Measurements from ENCODE around the gene NFKB2.
A peak's percentile ranks its signal among the peaks of the same experiment; 100 is the strongest.

Gene NFKB2

GRCh38 chr10:102421757-102422512 is 26.4 kb downstream of the NFKB2 start:
- DNase-seq (ENCODE audit: low spot score in 2 of 2) (no peak), ATAC-seq (peak; percentile 0)
- Mint-ChIP-seq H3K4me3 (peak overlapping the region; percentile 98), H3K9me3 (no peaks in the 10 kb centered on the region), H3K4me1 (peaks cover 47% of the 10 kb centered on the region), H3K36me3 (peaks cover 40% of the 10 kb centered on the region), H3K27ac (peak overlapping the region; percentile 63)

DNA sequence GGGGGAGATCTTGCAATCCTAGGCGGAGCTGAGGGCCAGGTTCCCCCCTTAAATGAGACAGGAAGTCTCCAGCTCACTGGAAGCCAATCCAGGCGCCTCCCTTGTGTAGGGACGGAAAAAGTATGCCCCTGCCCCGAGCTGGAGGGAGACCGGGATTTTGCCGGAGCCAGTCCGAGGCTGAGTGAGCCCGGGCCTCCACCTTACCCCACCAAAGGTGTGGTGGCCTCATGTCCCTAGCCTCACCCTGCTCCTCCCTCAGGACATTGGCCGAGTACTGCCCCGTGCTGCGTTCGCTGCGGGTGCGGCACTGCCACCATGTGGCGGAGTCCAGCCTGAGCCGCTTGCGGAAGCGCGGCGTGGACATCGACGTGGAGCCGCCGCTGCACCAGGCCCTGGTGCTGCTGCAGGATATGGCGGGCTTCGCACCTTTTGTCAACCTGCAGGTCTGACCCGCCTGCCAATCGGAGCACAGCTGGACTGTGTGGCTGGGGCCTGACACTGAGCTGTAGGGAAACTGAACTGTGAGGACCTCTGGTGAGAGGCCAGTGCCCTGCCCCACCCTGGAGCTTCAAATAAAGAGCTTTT is 27.1 kb downstream of the NFKB2 start:
- no peak for DNase-seq (ENCODE audit: low spot score in 2 of 2)
- Mint-ChIP-seq H3K4me1 (peaks cover 54% of the 10 kb centered on the region), H3K27ac (peak overlapping the region; percentile 63), H3K9me3 (no peaks in the 10 kb centered on the region), H3K4me3 (peak overlapping the region; percentile 98), H3K36me3 (peaks cover 40% of the 10 kb centered on the region)
- ATAC-seq: peak; percentile 3

- peaks cover 44% of the 10 kb centered on the region for H3K36me3 Mint-ChIP-seq
- ATAC-seq: no peak
- H3K9me3 Mint-ChIP-seq: no peaks in the 10 kb centered on the region
- H3K4me3 Mint-ChIP-seq: peak overlapping the region; percentile 98
- peak overlapping the region; percentile 34 for H3K27ac Mint-ChIP-seq
- no peak for DNase-seq (ENCODE audit: low spot score in 2 of 2)
- peaks cover 57% of the 10 kb centered on the region for H3K4me1 Mint-ChIP-seq
Observed at GRCh38 chr10:102423372-102423968, 28.0 kb downstream of the NFKB2 start.

DNA sequence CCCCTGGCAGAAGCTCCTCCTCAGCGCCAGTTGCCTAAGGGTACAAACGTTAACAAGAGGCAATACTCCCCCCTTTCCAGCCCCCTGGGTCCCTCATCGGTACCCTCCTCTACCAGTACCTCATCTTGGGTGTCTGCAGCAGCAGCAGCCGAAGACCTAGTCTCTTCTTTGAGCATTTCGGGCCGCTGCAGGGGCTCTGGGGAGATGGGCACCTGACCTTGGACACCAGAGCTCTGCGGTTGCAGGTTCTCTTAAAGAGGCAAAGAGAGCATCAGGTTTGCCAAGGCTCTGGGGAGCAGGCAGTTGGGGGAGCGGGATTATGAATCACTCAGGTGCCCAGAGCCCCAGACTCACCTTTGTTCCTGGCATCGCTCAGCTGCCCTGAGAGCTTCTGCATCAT is 28.6 kb downstream of the NFKB2 start:
- H3K27ac Mint-ChIP-seq: peak overlapping the region; percentile 34
- DNase-seq (ENCODE audit: low spot score in 2 of 2) (no peak), ATAC-seq (no peak)
- H3K4me3 Mint-ChIP-seq: no peak overlapping the region
- no peaks in the 10 kb centered on the region for H3K9me3 Mint-ChIP-seq
- H3K4me1 Mint-ChIP-seq: peaks cover 53% of the 10 kb centered on the region
- H3K36me3 Mint-ChIP-seq: peaks cover 43% of the 10 kb centered on the region

DNA sequence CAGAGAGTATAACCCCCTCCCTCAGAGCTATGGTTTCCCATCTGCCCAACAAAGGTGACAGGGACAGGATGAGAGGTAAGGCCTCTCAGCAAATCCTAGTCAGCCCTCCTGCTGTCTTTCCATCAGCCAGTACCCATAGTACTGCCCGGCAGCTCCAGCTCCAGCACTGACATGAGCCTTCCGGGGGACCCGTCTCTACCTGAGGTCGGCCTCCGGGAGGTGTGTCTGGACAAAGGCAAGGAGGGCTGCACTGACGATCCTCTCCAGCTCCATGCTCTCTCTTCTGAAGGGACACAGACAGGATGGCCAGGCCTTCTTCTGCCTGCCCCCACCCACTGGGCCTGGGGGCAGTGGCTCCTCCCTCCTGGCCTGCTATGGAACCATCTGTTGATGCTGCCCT is 29.4 kb downstream of the NFKB2 start:
- peak overlapping the region; percentile 30 for H3K27ac Mint-ChIP-seq
- DNase-seq (ENCODE audit: low spot score in 2 of 2): no peak
- ATAC-seq: no peak
- peaks cover 42% of the 10 kb centered on the region for H3K36me3 Mint-ChIP-seq
- peaks cover 46% of the 10 kb centered on the region for H3K4me1 Mint-ChIP-seq
- no peak overlapping the region for H3K4me3 Mint-ChIP-seq
- H3K9me3 Mint-ChIP-seq: no peaks in the 10 kb centered on the region

- H3K36me3 Mint-ChIP-seq: peaks cover 37% of the 10 kb centered on the region
- peak overlapping the region; percentile 30 for H3K27ac Mint-ChIP-seq
- ATAC-seq (no peak), DNase-seq (ENCODE audit: low spot score in 2 of 2) (no peak)
- peaks cover 41% of the 10 kb centered on the region for H3K4me1 Mint-ChIP-seq
- H3K4me3 Mint-ChIP-seq: no peak overlapping the region
- H3K9me3 Mint-ChIP-seq: no peaks in the 10 kb centered on the region
Observed at GRCh38 chr10:102425444-102425843, 29.9 kb downstream of the NFKB2 start.

GRCh38 chr10:102426803-102427287 is 31.3 kb downstream of the NFKB2 start:
- Mint-ChIP-seq H3K4me1 (peaks cover 41% of the 10 kb centered on the region), H3K27ac (peak overlapping the region; percentile 30), H3K4me3 (no peak overlapping the region), H3K9me3 (no peaks in the 10 kb centered on the region), H3K36me3 (peaks cover 29% of the 10 kb centered on the region)
- DNase-seq (ENCODE audit: low spot score in 2 of 2): no peak
- no peak for ATAC-seq

DNA sequence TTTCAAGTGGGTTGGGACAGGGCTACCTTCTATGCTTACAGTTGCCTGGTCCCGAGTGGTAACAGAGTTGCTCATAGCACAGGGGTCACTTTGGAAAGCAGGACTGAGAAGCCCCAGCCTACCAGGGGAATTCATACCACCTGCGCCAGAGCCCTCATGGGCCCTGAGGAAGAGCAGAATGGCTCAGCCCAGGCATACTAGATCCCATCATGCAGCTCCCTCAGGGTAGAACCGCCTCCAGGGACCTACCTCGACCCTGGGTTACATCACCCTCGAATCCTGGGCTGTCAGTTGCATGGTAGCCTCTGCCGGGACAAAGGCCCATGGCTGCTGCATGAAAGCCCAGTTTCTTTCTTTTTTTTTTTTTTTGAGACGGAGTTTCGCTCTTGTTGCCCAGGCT is 34.0 kb downstream of the NFKB2 start:
- H3K27ac Mint-ChIP-seq: no peak overlapping the region
- peaks cover 14% of the 10 kb centered on the region for H3K36me3 Mint-ChIP-seq
- H3K4me3 Mint-ChIP-seq: no peak overlapping the region
- H3K4me1 Mint-ChIP-seq: peaks cover 53% of the 10 kb centered on the region
- DNase-seq (ENCODE audit: low spot score in 2 of 2): no peak
- H3K9me3 Mint-ChIP-seq: no peaks in the 10 kb centered on the region
- no peak for ATAC-seq

DNA sequence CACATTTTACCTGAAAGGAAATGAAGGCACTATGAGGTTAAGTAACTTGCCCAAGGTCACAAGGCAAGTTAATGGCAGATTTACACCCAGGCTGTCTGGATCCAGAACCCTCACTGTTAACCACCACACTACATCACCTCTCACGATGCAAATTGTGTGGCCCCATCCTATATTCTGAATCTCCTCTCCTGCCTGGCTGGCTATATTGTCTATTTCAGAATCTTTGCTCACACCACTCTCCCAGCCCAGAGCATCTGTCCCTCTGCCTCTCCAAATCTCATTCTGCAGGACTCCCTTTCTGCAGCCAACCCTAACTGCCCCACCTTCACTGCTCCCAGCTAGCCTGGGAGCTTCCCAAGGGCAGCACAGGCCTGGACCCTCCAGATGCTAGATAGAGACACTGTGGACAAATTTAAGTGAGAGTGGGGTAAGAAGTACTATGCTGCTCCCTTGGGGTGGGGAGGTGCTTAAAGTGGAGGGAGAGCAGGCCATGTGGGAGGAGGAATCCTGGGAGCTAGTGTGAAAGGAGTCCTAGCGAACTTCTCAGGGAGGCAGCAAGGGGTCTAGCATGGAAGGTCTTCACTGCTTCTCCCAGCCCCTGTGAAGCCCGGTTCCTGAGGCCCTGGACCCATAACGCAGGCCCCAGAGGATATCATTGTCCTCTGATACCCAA is 36.1 kb downstream of the NFKB2 start:
- no peak for ATAC-seq
- Mint-ChIP-seq H3K9me3 (no peaks in the 10 kb centered on the region), H3K27ac (peak overlapping the region; percentile 95), H3K36me3 (peaks cover 14% of the 10 kb centered on the region), H3K4me1 (peaks cover 64% of the 10 kb centered on the region), H3K4me3 (peak overlapping the region; percentile 90)
- no peak for DNase-seq (ENCODE audit: low spot score in 2 of 2)

GRCh38 chr10:102432162-102432950 is 36.9 kb downstream of the NFKB2 start, which contains the start of gene CUEDC2:
Gene CUEDC2 (minus strand): TSS chr10:102432574. CDS start chr10:102425188, 7,386 bp downstream.
- Mint-ChIP-seq H3K27ac (peak within 1 kb of the TSS; percentile 95), H3K36me3 (peaks cover 14% of the 10 kb centered on the region)
- DNase-seq (ENCODE audit: low spot score in 2 of 2): peak; percentile 95 to 100

DNA sequence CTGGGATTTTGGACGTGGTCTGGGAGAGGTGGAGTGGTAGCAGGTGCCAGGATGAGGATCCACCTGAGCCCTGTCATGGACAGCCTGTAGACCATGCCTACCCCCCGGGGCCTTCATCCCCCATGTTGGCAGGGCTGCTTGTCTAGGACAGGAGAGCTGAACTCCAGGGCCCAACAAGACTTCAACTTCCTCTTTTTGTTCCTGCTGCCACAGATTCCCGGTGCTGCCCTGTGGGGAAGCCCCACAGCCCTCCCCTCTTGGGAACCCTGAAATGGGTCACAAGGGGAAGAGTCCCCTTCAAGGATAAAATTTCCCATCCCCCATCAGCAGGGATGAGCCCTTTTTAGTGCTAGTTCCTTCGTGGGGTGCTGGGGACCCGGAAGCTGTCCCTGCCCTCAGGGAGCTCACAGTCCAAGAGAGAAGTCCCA is 38.1 kb downstream of the NFKB2 start:
- Mint-ChIP-seq H3K4me1 (peaks cover 66% of the 10 kb centered on the region), H3K9me3 (no peaks in the 10 kb centered on the region), H3K36me3 (peaks cover 9% of the 10 kb centered on the region), H3K4me3 (peak overlapping the region; percentile 90), H3K27ac (peak overlapping the region; percentile 95)
- no peak for DNase-seq (ENCODE audit: low spot score in 2 of 2)
- ATAC-seq: no peak

More at GRCh38 chr10:102432162-102432950, 36.9 kb downstream of the NFKB2 start, which contains the start of gene CUEDC2:
- H3K9me3 Mint-ChIP-seq: no peaks in the 10 kb centered on the region
- H3K4me3 Mint-ChIP-seq: peak within 1 kb of the TSS; percentile 90
- peaks cover 64% of the 10 kb centered on the region for H3K4me1 Mint-ChIP-seq
- peak; percentile 96 for ATAC-seq

- ATAC-seq: no peak
- H3K4me3 Mint-ChIP-seq: peak overlapping the region; percentile 90
- no peak for DNase-seq (ENCODE audit: low spot score in 2 of 2)
- peaks cover 8% of the 10 kb centered on the region for H3K36me3 Mint-ChIP-seq
- H3K9me3 Mint-ChIP-seq: no peaks in the 10 kb centered on the region
- peaks cover 66% of the 10 kb centered on the region for H3K4me1 Mint-ChIP-seq
- H3K27ac Mint-ChIP-seq: peak overlapping the region; percentile 95
Observed at GRCh38 chr10:102434394-102435132, 39.1 kb downstream of the NFKB2 start.

- H3K9me3 Mint-ChIP-seq: no peaks in the 10 kb centered on the region
- H3K4me1 Mint-ChIP-seq: peaks cover 66% of the 10 kb centered on the region
- peak overlapping the region; percentile 95 for H3K27ac Mint-ChIP-seq
- H3K4me3 Mint-ChIP-seq: peak overlapping the region; percentile 90
- peaks cover 8% of the 10 kb centered on the region for H3K36me3 Mint-ChIP-seq
- ATAC-seq: no peak
- DNase-seq (ENCODE audit: low spot score in 2 of 2): no peak
Observed at GRCh38 chr10:102435133-102435497, 39.6 kb downstream of the NFKB2 start.

Data from stimulated activated effector memory CD8-positive, alpha-beta T cell treated with anti-CD3 and anti-CD28 coated beads, Interleukin-12 subunit alpha, Interleukin-12 subunit beta, amount 100 ng/mL, for 72 hours (primary cell).